Measurements from ENCODE around the gene YTHDF1.

The YTHDF1 gene

DNA sequence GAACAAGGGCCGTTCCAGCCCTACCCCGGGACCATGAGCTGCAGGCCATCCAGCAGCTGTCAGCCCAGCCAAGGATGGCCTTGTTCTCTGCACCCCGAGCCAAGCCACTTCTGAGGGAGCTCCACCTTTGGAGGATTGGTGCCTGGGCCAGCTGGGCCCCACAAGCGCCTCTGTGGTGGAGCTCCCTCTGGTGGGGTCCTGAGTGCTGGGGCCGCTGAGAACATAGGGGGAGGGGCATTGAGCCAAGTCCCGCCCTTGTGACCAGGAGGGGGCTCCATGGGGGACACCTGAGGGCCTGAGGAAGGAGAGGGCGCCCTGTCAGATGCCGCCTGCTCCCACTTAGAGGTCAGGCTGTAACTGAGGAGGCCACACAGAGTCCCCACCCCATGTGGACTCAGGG, 43.2 kb downstream of the YTHDF1 start:
- Histone ChIP-seq H3K27ac (no peak overlapping the region), H3K4me3 (no peak overlapping the region)
- DNase-seq (ENCODE audit: low spot score): no peak
- TF ChIP-seq CTCF (IDR thresholded peaks at IDR 0.05): no peak

GRCh38 chr20:63171991-63172390, 43.9 kb downstream of the YTHDF1 start:
- Histone ChIP-seq H3K27ac (no peak overlapping the region), H3K4me3 (no peak overlapping the region)
- no peak for TF ChIP-seq CTCF (IDR thresholded peaks at IDR 0.05)
- DNase-seq (ENCODE audit: low spot score): no peak

- no peak overlapping the region for H3K27ac ChIP-seq
- no peak for DNase-seq (ENCODE audit: low spot score)
- H3K4me3 ChIP-seq: no peak overlapping the region
- no peak for TF ChIP-seq CTCF (IDR thresholded peaks at IDR 0.05)
Observed at GRCh38 chr20:63169681-63170080, 46.2 kb downstream of the YTHDF1 start.

DNA sequence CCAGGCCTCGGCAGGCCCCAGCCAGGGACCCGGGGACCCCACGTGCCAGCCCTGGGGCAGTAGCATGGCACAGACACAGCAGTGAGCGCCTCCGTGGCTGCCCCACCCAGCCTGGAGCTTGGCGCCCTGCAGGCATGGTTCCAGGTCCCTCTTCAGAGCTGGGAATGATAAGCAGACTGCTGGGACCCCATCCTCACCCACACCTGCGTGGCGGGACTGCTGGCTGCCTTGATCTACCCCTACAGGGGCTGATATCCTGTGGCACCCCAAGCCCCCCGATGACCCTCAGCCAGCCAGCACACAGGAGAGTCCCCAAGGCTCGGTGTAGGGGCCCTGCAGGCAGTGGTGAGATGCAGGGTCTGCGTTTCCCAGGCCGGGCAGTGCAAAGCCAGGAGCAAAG, 47.1 kb downstream of the YTHDF1 start:
- no peak for TF ChIP-seq CTCF (IDR thresholded peaks at IDR 0.05)
- DNase-seq (ENCODE audit: low spot score): no peak
- H3K27ac ChIP-seq: no peak overlapping the region
- no peak overlapping the region for H3K4me3 ChIP-seq

GRCh38 chr20:63167918-63168520, 47.9 kb downstream of the YTHDF1 start:
- no peak overlapping the region for H3K4me3 ChIP-seq
- H3K27ac ChIP-seq: no peak overlapping the region
- DNase-seq (ENCODE audit: low spot score): no peak
- no peak for TF ChIP-seq CTCF (IDR thresholded peaks at IDR 0.05)

DNA sequence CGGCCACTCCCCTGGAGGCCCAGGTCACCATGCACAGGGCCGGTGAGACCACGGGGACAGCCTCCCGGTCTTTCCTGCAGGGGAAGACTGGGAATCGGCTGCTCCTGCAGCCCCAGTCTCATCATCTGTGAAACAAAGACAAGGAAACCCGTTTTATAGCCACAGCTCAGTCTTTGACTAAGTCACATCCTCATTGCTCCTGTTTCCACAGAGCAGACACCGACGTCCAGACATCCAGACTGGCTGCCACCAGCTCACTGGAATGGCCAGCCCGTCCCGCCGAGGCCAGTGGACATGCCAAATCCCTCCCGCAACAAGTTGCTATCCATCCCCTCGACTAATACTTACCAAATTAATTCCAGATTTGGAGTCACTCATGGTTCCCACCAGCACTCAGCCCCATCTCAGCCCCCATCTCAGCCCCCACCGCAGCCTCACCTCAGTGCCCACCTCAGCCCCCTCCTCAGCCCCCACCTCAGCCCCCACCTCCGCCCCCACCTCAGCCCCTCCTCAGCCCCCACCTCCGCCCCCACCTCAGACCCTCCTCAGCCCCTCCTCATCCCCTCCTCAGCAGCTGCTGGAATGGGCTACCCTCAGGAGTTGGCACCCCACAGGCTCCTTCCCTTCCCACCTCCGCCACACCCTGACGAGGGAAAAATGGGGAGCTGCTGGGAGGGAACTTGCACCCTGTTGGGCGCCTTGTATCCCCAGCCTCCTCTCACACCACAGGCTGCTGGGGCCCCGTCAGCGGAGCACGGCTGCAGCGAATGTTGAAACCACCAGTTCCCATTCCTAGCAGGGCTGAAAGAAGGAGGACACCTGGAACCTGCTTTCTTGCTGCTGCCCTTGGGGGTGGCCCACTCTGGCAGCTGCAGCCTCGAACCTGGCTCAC, 48.7 kb downstream of the YTHDF1 start:
- H3K4me3 ChIP-seq: no peak overlapping the region
- DNase-seq (ENCODE audit: low spot score): no peak
- no peak for TF ChIP-seq CTCF (IDR thresholded peaks at IDR 0.05)
- H3K27ac ChIP-seq: no peak overlapping the region
